H9 (cell line): ENCODE results near the gene GLB1L. TPM values are rescaled to one million over a fixed set of nuclear protein-coding genes. Genes with fewer than 3 reads are reported as not detected.

ENCODE experiments used
- DNase-seq: peaks from one replicate; pipeline ENCODE4 v3.0.0-alpha.2; 2017
- H2AFZ ChIP-seq: one replicate; pipeline ENCODE4 v1.6.1; 2013; ENCODE audit warnings: mild to moderate bottlenecking, low read length, control low read depth, moderate library complexity
- H2AK5ac ChIP-seq: 2 replicates; pipeline ENCODE4 v1.6.1; 2013; ENCODE audit warnings: low read length, control low read depth, mixed read lengths; ENCODE audit not compliant: insufficient read length
- H2BK120ac ChIP-seq: one replicate; pipeline ENCODE4 v1.6.1; 2013; ENCODE audit warnings: low read depth, mild to moderate bottlenecking, low read length, control low read depth, inconsistent platforms; ENCODE audit not compliant: poor library complexity, severe bottlenecking
- H2BK12ac ChIP-seq: 2 replicates; pipeline ENCODE4 v1.6.1; 2013; ENCODE audit warnings: low read length, control low read depth, mixed read lengths, low read depth; ENCODE audit not compliant: insufficient read length
- H2BK15ac ChIP-seq: 2 replicates; pipeline ENCODE4 v1.6.1; 2013; ENCODE audit warnings: low read depth, low read length, control low read depth
- H2BK20ac ChIP-seq: one replicate; pipeline ENCODE4 v1.6.1; 2013; ENCODE audit warnings: low read depth, mild to moderate bottlenecking, low read length, control low read depth, inconsistent platforms; ENCODE audit not compliant: poor library complexity, severe bottlenecking
- H2BK5ac ChIP-seq: 2 replicates; pipeline ENCODE4 v1.6.1; 2013; ENCODE audit warnings: low read length, control low read depth, mixed read lengths; ENCODE audit not compliant: insufficient read length
- H3K14ac ChIP-seq: 2 replicates; pipeline ENCODE4 v1.6.1; 2013; ENCODE audit warnings: low read length, control low read depth; ENCODE audit not compliant: insufficient read depth
- H3K18ac ChIP-seq: 2 replicates; pipeline ENCODE4 v1.6.1; 2013; ENCODE audit warnings: low read depth, mild to moderate bottlenecking, mixed read lengths, low read length, control low read depth; ENCODE audit not compliant: insufficient read length
- H3K23ac ChIP-seq: 2 replicates; pipeline ENCODE4 v1.6.1; 2013; ENCODE audit warnings: low read length, control low read depth, mixed read lengths, low read depth; ENCODE audit not compliant: insufficient read length
- H3K23me2 ChIP-seq: 2 replicates; pipeline ENCODE4 v1.6.1; 2013; ENCODE audit warnings: low read depth, mild to moderate bottlenecking, mixed read lengths, low read length, control low read depth; ENCODE audit not compliant: insufficient read length, poor library complexity, severe bottlenecking
- H3K27ac ChIP-seq: 2 replicates; pipeline ENCODE4 v1.5.1; 2013; ENCODE audit warnings: low read length, control low read depth, mixed read lengths, low read depth; ENCODE audit not compliant: insufficient read length
- H3K27me3 ChIP-seq: 2 replicates; pipeline ENCODE4 v1.6.1; 2013; ENCODE audit warnings: low read length, control low read depth, inconsistent platforms; ENCODE audit not compliant: insufficient read depth
- H3K4ac ChIP-seq: 2 replicates; pipeline ENCODE4 v1.6.1; 2013; ENCODE audit warnings: low read depth, mild to moderate bottlenecking, control low read depth, inconsistent platforms, low read length, moderate library complexity
- H3K4me1 ChIP-seq: 2 replicates; pipeline ENCODE4 v1.6.1; 2013; ENCODE audit warnings: low read length, control low read depth, inconsistent platforms; ENCODE audit not compliant: insufficient read depth
- H3K4me2 ChIP-seq: 2 replicates; pipeline ENCODE4 v1.6.1; 2013; ENCODE audit warnings: low read length, control low read depth, mixed read lengths; ENCODE audit not compliant: insufficient read length, insufficient read depth
- H3K56ac ChIP-seq: 2 replicates; pipeline ENCODE4 v1.6.1; 2013; ENCODE audit warnings: low read depth, mild to moderate bottlenecking, mixed read lengths, low read length, control low read depth; ENCODE audit not compliant: insufficient read length
- H3K79me1 ChIP-seq: 2 replicates; pipeline ENCODE4 v1.6.1; 2013; ENCODE audit warnings: low read depth, mild to moderate bottlenecking, moderate library complexity, low read length, control low read depth, inconsistent platforms; ENCODE audit not compliant: insufficient read depth, poor library complexity, severe bottlenecking
- H3K79me2 ChIP-seq: 2 replicates; pipeline ENCODE4 v1.6.1; 2013; ENCODE audit warnings: low read length, control low read depth, inconsistent platforms; ENCODE audit not compliant: insufficient read depth
- H3K9ac ChIP-seq: 2 replicates; pipeline ENCODE4 v1.6.1; 2013; ENCODE audit warnings: low read length, control low read depth, mixed read lengths; ENCODE audit not compliant: insufficient read length; ENCODE audit errors: extremely low read depth
- H3K9me3 ChIP-seq: one replicate; pipeline ENCODE4 v1.6.1; 2013; ENCODE audit warnings: low read depth, low read length, inconsistent platforms; ENCODE audit not compliant: control insufficient read depth
- H3T11ph ChIP-seq: one replicate; pipeline ENCODE4 v1.6.1; 2013; ENCODE audit warnings: mild to moderate bottlenecking, low read length, control low read depth, inconsistent platforms
- H4K20me1 ChIP-seq: one replicate; pipeline ENCODE4 v1.6.1; 2013; ENCODE audit not compliant: control insufficient read depth, insufficient read length, insufficient read depth
- H4K5ac ChIP-seq: 2 replicates; pipeline ENCODE4 v1.6.1; 2013; ENCODE audit warnings: low read depth, mild to moderate bottlenecking, mixed read lengths, low read length, control low read depth; ENCODE audit not compliant: insufficient read length
- H4K8ac ChIP-seq: replicated peaks from 2 replicates; pipeline ENCODE4 v1.6.1; 2013; ENCODE audit warnings: low read length, control low read depth, mixed read lengths, low read depth; ENCODE audit not compliant: insufficient read length
- H4K91ac ChIP-seq: 2 replicates; pipeline ENCODE4 v1.6.1; 2013; ENCODE audit warnings: low read depth, mild to moderate bottlenecking, moderate library complexity, mixed read lengths, low read length, control low read depth; ENCODE audit not compliant: insufficient read length
- H3K27ac Mint-ChIP-seq, 3 experiments: 2 replicates in 2 of 3; 3 replicates in 1 of 3; pipeline ENCODE4 v1.8.0; 2020 to 2021; ENCODE audit warnings: mixed read lengths in 3 of 3, mild to moderate bottlenecking in 1 of 3, moderate library complexity in 1 of 3
- H3K27me3 Mint-ChIP-seq: 2 replicates; pipeline ENCODE4 v1.8.0; 2021; ENCODE audit warnings: low read depth, mild to moderate bottlenecking, moderate library complexity, mixed read lengths
- H3K36me3 Mint-ChIP-seq, 3 experiments: 2 replicates in 2 of 3; 3 replicates in 1 of 3; pipeline ENCODE4 v1.8.0; 2020 to 2021; ENCODE audit warnings: low read depth in 3 of 3, mixed read lengths in 3 of 3; ENCODE audit not compliant: insufficient read depth in 1 of 3
- H3K4me1 Mint-ChIP-seq, 2 experiments: 2 replicates each; pipeline ENCODE4 v1.8.0; 2020; ENCODE audit warnings: mixed read lengths in 2 of 2
- H3K4me3 Mint-ChIP-seq, 2 experiments: 2 replicates in 1 of 2; 3 replicates in 1 of 2; pipeline ENCODE4 v1.8.0; 2020 to 2021; ENCODE audit warnings: mild to moderate bottlenecking in 2 of 2, mixed read lengths in 2 of 2, moderate library complexity in 1 of 2
- H3K9me3 Mint-ChIP-seq, 2 experiments: 2 replicates in 1 of 2; 3 replicates in 1 of 2; pipeline ENCODE4 v1.8.0; 2020; ENCODE audit warnings: mild to moderate bottlenecking in 2 of 2, mixed read lengths in 2 of 2, moderate library complexity in 1 of 2
- CTCF ChIP-seq: fragments of 200-600 bp; sonication (generic); conservative IDR thresholded peaks from 3 replicates; pipeline ENCODE4 v1.8.0; 2021; ENCODE audit warnings: antibody characterized with exemption, mild to moderate bottlenecking
- WGBS: extraction: QIAGEN DNeasy Blood & Tissue Kit; methylation state at CpG from one replicate; pipeline ENCODE4 v1.1.7; 2013; ENCODE audit warnings: missing lambda C conversion rate, low lambda C conversion rate, mixed read lengths; ENCODE audit not compliant: insufficient read length; ENCODE audit errors: extremely low coverage; 5-methylcytosine and 5-hydroxymethylcytosine counted together
- total RNA-seq: library from RNA; stranded (reverse); gene quantifications from 2 replicates; pipeline ENCODE4 v1.2.1, GENCODE V29; 2021

The GLB1L gene
- total RNA-seq, 1 experiment from 2014 or later, result 6.5 TPM

DNA sequence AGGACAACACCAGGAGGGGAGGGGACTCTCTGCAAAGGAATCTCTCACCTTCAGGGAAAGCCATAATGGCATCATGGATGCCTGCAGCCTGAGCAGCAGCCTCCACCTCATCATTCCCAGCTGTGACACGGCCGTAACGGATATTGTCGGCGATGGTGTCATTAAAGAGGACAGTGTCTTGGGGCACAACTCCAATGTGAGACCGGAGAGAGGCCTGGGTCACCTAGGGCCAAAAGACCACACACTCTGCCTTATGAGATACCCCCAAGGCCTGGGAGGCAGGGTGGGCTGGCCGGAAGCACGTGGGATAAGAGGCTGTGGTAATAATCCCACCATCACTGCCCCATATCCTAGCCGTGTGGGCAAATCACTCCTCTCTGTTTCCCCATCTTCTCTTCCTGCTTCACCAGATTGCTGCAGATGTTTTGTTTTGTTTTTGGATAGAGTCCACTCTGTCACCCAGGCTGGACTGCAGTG, 34.3 kb downstream of the GLB1L start:
- Histone ChIP-seq H2BK120ac (no peak overlapping the region), H3K27ac (no peak overlapping the region), H3K9ac (no peak overlapping the region), H3K23ac (no peak overlapping the region), H2BK15ac (no peak overlapping the region), H3K56ac (no peak overlapping the region), H2AK5ac (no peak overlapping the region), H2BK20ac (no peak overlapping the region), H3K27me3 (no peaks in the 10 kb centered on the region), H3K14ac (no peak overlapping the region), H3K79me2 (no peaks in the 10 kb centered on the region), H2BK5ac (no peak overlapping the region), H3K23me2 (peaks cover 4% of the 10 kb centered on the region), H4K20me1 (no peaks in the 10 kb centered on the region), H2AFZ (no peak overlapping the region), H3K4ac (no peak overlapping the region), H3K4me1 (no peaks in the 10 kb centered on the region), H3K18ac (no peak overlapping the region), H3T11ph (no peak overlapping the region), H3K4me2 (no peak overlapping the region), H3K9me3 (no peaks in the 10 kb centered on the region), H4K5ac (no peak overlapping the region), H4K8ac (no peak overlapping the region), H4K91ac (no peak overlapping the region), H3K79me1 (no peaks in the 10 kb centered on the region), H2BK12ac (no peak overlapping the region)
- H3K36me3 Mint-ChIP-seq, result peaks cover 15 to 75% (median 58%) of the 10 kb centered on the region in 3 experiments
- H3K27me3 Mint-ChIP-seq, result no peaks in the 10 kb centered on the region; the same call in 1 of the 2 replicates
- H3K9me3 Mint-ChIP-seq, result no peaks in the 10 kb centered on the region
- no peak for DNase-seq
- no peak for TF ChIP-seq CTCF
- no peak overlapping the region; a peak in 1 of 7 replicates for H3K27ac Mint-ChIP-seq
- H3K4me1 Mint-ChIP-seq, result peaks cover 8 to 13% of the 10 kb centered on the region in 2 experiments
- no CpG with 5 or more reads among the region's 9 CpGs for WGBS
- no peak overlapping the region for H3K4me3 Mint-ChIP-seq
